ENCODE measurements around the gene NAPEPLD.
"Not testable (repeated sequence)": the region's sequence is repeated elsewhere in the genome, so short reads cannot be mapped to it uniquely, and the experiment has no call there.

NAPEPLD gene

DNA sequence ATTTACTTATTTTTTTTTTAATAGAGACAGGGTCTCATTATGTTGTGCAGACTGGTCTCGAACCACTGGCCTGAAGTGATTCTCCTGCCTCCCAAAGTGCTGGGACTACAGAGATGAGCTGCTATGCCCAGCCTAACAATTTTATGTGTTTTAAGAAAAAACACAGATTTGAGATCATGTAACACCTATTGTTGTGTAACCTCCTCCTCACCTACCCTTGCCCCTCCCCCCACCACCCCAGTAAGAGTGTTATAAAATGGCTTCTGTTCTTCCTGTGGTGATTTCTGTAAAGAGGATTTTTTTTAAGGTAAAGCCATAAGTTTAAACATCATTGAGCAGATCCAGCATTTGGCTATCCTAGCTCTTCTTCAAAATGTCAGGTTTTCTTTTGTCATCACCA, 66.4 kb downstream of the NAPEPLD start:
- DNase-seq (ENCODE audit: extremely low spot score) = no peak
- TF ChIP-seq FOXK2 (IDR thresholded peaks at IDR 0.05) (no peak), TARDBP (IDR thresholded peaks at IDR 0.05) (no peak), L3MBTL2 (conservative IDR thresholded peaks at IDR 0.05) (no peak), HDGF (IDR thresholded peaks at IDR 0.05; ENCODE audit: borderline replicate concordance) (no peak)
- TF ChIP-seq, protein P1, sequence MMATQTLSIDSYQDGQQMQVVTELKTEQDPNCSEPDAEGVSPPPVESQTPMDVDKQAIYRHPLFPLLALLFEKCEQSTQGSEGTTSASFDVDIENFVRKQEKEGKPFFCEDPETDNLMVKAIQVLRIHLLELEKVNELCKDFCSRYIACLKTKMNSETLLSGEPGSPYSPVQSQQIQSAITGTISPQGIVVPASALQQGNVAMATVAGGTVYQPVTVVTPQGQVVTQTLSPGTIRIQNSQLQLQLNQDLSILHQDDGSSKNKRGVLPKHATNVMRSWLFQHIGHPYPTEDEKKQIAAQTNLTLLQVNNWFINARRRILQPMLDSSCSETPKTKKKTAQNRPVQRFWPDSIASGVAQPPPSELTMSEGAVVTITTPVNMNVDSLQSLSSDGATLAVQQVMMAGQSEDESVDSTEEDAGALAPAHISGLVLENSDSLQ (IDR thresholded peaks at IDR 0.05) = no peak
- POLR2A ChIA-PET = interaction anchor here (0.9 to 1.6 kb wide), 2 partner anchors 8 to 22 kb away, joined by 3 to 4 read pairs; partner anchors contain the start of genes ARMC10 and FBXL13
- CTCF ChIA-PET = no interaction called here

- TF ChIP-seq FOXK2 (IDR thresholded peaks at IDR 0.05) = no peak
- TF ChIP-seq TARDBP (IDR thresholded peaks at IDR 0.05) = no peak
- CTCF ChIA-PET = no interaction called here
- POLR2A ChIA-PET = no interaction called here
- no peak for DNase-seq (ENCODE audit: extremely low spot score)
Observed at GRCh38 chr7:103080923-103081322, 68.0 kb downstream of the NAPEPLD start.

GRCh38 chr7:103079836-103080235, 69.1 kb downstream of the NAPEPLD start:
- ChIA-PET POLR2A (no interaction called here), CTCF (no interaction called here)
- DNase-seq (ENCODE audit: extremely low spot score) = no peak
- TF ChIP-seq CTBP1 (IDR thresholded peaks at IDR 0.05; ENCODE audit: borderline replicate concordance) = no peak
- TF ChIP-seq HDGF (IDR thresholded peaks at IDR 0.05; ENCODE audit: borderline replicate concordance) = no peak
- TF ChIP-seq, protein P1 (IDR thresholded peaks at IDR 0.05) = no peak
- TF ChIP-seq FOXK2 (IDR thresholded peaks at IDR 0.05) = no peak
- no peak for TF ChIP-seq LEF1 (IDR thresholded peaks at IDR 0.05; ENCODE audit: borderline replicate concordance)
- no peak for TF ChIP-seq NFRKB (IDR thresholded peaks at IDR 0.05)

DNA sequence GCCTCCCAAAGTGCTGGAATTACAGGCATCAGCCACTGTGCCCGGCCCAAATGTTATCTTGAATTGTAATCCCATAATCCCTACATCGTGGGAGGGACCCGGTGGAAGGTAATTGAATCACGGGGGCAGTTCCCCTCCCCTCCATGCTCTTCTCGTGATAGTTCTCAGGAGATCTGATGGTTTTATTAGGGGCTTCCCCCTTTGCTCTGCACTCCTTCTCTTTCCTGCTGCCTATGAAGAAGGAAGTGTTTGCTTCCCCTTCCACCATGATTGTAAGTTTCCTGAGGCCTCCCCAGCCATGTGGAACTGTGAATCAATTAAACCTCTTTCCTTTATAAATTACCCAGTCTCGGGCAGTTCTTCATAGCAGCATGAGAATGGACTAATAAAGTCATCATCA, 70.7 kb downstream of the NAPEPLD start:
- DNase-seq (ENCODE audit: extremely low spot score); CTCF ChIA-PET: not testable (repeated sequence)
- POLR2A ChIA-PET = interaction anchor here (1.4 kb wide), 1 partner anchor 27 kb away, joined by 3 read pairs; no protein-coding TSS in a partner anchor

- TF ChIP-seq HDGF (IDR thresholded peaks at IDR 0.05; ENCODE audit: borderline replicate concordance) (no peak), L3MBTL2 (conservative IDR thresholded peaks at IDR 0.05) (no peak), FOXK2 (IDR thresholded peaks at IDR 0.05) (no peak), BHLHE40 (IDR thresholded peaks at IDR 0.05; ENCODE audit: borderline replicate concordance) (no peak), CTBP1 (IDR thresholded peaks at IDR 0.05; ENCODE audit: borderline replicate concordance) (no peak), NFRKB (IDR thresholded peaks at IDR 0.05) (no peak), ARNT (IDR thresholded peaks at IDR 0.05) (no peak), LEF1 (IDR thresholded peaks at IDR 0.05; ENCODE audit: borderline replicate concordance) (no peak), SP1 (IDR thresholded peaks at IDR 0.05) (no peak), TARDBP (IDR thresholded peaks at IDR 0.05) (no peak), ELF4 (IDR thresholded peaks at IDR 0.05) (no peak), ZNF384 (IDR thresholded peaks at IDR 0.05) (no peak), SUZ12 (IDR thresholded peaks at IDR 0.05) (no peak), FOXM1 (IDR thresholded peaks at IDR 0.05; ENCODE audit: borderline replicate concordance) (no peak), FOXA1 (IDR thresholded peaks at IDR 0.05) (no peak)
- TF ChIP-seq, protein P1 (IDR thresholded peaks at IDR 0.05) = no peak
- ChIA-PET POLR2A (no interaction called here), CTCF (no interaction called here)
- no peak for DNase-seq (ENCODE audit: extremely low spot score)
Observed at GRCh38 chr7:103077318-103077717, 71.6 kb downstream of the NAPEPLD start.

DNA sequence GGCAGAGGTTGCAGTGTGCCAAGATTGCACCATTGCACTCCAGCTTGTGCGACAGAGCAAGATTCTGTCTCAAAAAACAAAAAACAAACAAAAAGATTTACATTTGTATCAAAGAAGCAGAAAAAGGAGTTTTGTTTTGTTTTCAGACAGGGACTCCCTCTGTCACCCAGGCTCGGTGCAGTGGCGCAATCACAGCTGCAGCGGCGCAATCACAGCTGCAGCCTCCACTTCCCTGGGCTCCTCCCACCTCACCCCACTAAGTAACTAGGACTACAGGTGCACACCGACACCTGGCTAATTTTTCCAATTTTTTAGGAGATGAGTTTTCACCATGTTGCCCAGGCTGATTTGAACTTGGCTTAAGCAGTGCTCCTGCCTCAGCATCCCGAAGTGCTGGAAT, 72.1 kb downstream of the NAPEPLD start:
- TF ChIP-seq BHLHE40 (IDR thresholded peaks at IDR 0.05; ENCODE audit: borderline replicate concordance) (no peak), FOXA1 (IDR thresholded peaks at IDR 0.05) (no peak), FOXK2 (IDR thresholded peaks at IDR 0.05) (no peak), HDGF (IDR thresholded peaks at IDR 0.05; ENCODE audit: borderline replicate concordance) (no peak), TARDBP (IDR thresholded peaks at IDR 0.05) (no peak), ARNT (IDR thresholded peaks at IDR 0.05) (no peak), LEF1 (IDR thresholded peaks at IDR 0.05; ENCODE audit: borderline replicate concordance) (no peak), FOXM1 (IDR thresholded peaks at IDR 0.05; ENCODE audit: borderline replicate concordance) (no peak), ELF4 (IDR thresholded peaks at IDR 0.05) (no peak)
- POLR2A ChIA-PET = no interaction called here
- DNase-seq (ENCODE audit: extremely low spot score) = no peak
- CTCF ChIA-PET = no interaction called here

GRCh38 chr7:103075337-103075918, 73.5 kb downstream of the NAPEPLD start:
- TF ChIP-seq, protein P1 (IDR thresholded peaks at IDR 0.05) = no peak
- TF ChIP-seq L3MBTL2 (conservative IDR thresholded peaks at IDR 0.05) = no peak
- ChIA-PET POLR2A (interaction anchor here (0.8 to 1.5 kb wide), 12 partner anchors 8 to 327 kb away, joined by 3 to 14 read pairs (median 4); partner anchors contain the start of genes FAM185A, NAPEPLD and PSMC2), CTCF (interaction anchor here (0.6 to 1.1 kb wide), 6 partner anchors 10 to 317 kb away, joined by 3 to 7 read pairs (median 3); no protein-coding TSS in a partner anchor)
- DNase-seq (ENCODE audit: extremely low spot score) = peak; percentile 37

Data from HEK293T (cell line).